MM.1S (cell line): ENCODE results near the gene ADD1.

Source experiments
- EZH2 ChIP-seq: fragments of 300-600 bp; sonication (generic); optimal IDR thresholded peaks from 2 replicates; pipeline ENCODE3; 2017; ENCODE audit warnings: low read depth, mild to moderate bottlenecking, antibody characterized with exemption, low read length, mixed read lengths
- EZH2phosphoT487 ChIP-seq: fragments of 300-600 bp; sonication (generic); IDR thresholded peaks from 2 replicates; pipeline ENCODE4 v1.6.1; 2018; ENCODE audit warnings: antibody characterized with exemption, low read length
- TF ChIP-seq, protein P1 (sequence below): fragments of 300-600 bp; sonication (generic); IDR thresholded peaks from 2 replicates; pipeline ENCODE4 v1.5.1; 2016; ENCODE audit warnings: antibody characterized with exemption, low read length, mixed read lengths

DNA sequence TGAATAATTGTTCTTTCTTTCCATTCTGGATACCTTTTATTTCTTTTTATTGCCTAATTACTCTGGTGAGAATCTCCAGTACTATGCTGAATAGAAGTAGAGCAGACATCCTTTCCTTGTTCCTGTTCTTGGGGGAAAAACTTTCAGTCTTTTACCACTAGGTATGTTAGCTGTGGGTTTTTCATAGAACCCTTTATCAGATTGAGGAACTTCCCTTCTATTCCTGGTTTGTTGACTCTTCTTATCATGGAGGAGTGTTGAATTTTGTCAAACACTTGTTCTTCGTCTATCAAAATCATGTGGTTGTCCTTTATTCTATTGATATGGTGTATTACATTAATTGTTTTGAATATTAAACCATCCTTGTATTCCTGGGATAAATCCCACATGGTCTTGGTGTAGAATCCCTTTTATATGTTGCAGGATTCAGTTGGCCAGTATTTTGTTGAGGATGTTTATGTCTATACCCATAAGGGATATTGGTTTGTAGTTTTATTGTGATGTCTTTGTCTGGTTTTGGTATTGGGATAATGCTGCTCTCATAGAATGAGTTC is 27.2 kb upstream of the ADD1 start:
- TF ChIP-seq, protein P1, sequence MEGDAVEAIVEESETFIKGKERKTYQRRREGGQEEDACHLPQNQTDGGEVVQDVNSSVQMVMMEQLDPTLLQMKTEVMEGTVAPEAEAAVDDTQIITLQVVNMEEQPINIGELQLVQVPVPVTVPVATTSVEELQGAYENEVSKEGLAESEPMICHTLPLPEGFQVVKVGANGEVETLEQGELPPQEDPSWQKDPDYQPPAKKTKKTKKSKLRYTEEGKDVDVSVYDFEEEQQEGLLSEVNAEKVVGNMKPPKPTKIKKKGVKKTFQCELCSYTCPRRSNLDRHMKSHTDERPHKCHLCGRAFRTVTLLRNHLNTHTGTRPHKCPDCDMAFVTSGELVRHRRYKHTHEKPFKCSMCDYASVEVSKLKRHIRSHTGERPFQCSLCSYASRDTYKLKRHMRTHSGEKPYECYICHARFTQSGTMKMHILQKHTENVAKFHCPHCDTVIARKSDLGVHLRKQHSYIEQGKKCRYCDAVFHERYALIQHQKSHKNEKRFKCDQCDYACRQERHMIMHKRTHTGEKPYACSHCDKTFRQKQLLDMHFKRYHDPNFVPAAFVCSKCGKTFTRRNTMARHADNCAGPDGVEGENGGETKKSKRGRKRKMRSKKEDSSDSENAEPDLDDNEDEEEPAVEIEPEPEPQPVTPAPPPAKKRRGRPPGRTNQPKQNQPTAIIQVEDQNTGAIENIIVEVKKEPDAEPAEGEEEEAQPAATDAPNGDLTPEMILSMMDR: no peak
- no peak for TF ChIP-seq EZH2
- TF ChIP-seq EZH2phosphoT487: no peak
